Head of caudate nucleus (tissue), 42 donors: Measurements from ENCODE around the gene LGALS3.

Source experiments
- DNase-seq, 42 donors: peaks; one replicate each; pipeline versions ENCODE4 v3.0.0 to v3.0.0-alpha.2; 2020 to 2021; ENCODE audit warnings: mixed read lengths in 7 of 42
- intact Hi-C: fragments of 100-400 bp; cut with DNase I; formaldehyde crosslinking; loops from one replicate; pipeline ENCODE4 v1.15.0; 2022

Gene LGALS3

DNA sequence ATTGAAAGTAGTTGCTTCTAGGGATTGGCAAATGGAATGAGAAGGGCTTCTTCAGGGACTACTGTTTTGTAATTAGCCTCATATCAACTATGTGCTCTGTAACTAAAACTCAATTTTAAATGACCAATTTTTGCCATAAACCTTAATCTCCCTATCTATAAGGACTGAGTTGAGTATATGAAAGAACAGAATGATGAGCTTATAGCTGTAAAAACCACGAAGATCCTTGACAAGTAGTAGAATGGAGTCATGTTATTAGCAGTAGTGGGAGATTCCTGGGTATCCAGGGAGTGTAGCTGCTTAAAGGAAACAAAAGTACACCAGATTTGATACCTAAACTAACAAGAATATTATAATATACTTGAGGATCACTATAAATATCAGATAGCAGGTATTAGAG is 28.0 kb downstream of the LGALS3 start:
- no peak for DNase-seq
- intact Hi-C loops, result no loop called here

DNA sequence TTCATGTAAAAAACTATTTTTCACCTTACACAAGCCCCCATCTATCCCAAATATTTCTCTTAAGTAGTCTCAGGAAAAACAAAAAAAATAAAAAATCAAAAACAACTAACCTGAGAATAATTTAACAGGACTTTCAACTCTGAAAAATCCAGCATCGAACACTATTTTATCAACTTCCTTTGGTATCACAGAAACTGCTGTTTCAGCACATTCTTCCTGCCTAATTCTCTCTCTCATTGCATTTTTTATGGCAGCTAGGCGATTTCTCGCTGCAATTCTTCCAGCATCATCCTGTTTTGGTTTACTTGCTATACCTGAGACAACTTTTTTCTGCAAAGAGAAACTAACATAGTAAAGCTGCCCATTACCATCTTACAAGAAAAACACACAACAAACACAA is 29.4 kb downstream of the LGALS3 start:
- DNase-seq, result no peak
- intact Hi-C loops, result no loop called here

DNA sequence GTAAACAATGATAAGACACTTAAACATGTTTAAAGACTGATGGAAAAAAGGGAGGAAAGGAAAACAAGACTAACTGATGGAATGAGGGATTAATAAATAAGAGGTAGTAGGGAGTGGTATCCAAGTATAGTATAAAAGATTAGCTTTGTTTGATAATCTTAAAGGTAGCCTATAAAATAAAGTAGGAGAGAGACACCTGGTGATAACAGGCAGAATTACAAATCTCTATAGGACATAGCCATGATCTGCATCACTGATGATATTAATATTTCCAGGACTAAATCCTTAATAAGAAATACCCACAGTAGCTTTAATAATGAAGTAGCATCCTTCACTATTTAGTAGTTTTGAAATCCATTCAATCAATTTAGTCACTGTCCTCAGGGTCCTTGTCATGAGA is 31.9 kb downstream of the LGALS3 start:
- intact Hi-C loops, result loop anchor here (5.0 kb wide), 1 partner anchor 69 kb away; no protein-coding TSS in a partner anchor
- no peak for DNase-seq

DNA sequence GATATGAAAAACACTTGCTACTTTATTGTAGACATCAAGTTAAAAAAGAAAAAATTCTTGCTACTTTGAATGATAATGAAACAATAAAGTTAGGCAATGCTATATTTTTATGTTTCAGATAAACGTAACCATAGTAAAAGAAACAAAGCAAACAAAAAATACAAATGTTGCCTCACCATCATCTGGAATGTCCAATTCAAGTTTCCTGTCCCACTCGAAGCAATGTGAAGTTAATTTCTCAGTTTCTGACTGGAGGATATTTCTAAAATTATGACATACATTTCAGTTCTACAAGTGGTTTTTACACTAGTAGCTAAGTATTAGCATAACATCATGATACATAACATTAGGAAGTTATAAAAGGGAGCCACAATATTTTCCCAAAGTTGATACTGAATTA is 41.5 kb downstream of the LGALS3 start:
- intact Hi-C loops, result no loop called here
- no peak for DNase-seq

- no peak for DNase-seq
- intact Hi-C loops, result no loop called here
These were observed 51.0 kb downstream of the LGALS3 start for GRCh38 chr14:55180006-55180405.

GRCh38 chr14:55180434-55180833 is 51.4 kb downstream of the LGALS3 start:
- intact Hi-C loops, result no loop called here
- DNase-seq, result no peak

DNA sequence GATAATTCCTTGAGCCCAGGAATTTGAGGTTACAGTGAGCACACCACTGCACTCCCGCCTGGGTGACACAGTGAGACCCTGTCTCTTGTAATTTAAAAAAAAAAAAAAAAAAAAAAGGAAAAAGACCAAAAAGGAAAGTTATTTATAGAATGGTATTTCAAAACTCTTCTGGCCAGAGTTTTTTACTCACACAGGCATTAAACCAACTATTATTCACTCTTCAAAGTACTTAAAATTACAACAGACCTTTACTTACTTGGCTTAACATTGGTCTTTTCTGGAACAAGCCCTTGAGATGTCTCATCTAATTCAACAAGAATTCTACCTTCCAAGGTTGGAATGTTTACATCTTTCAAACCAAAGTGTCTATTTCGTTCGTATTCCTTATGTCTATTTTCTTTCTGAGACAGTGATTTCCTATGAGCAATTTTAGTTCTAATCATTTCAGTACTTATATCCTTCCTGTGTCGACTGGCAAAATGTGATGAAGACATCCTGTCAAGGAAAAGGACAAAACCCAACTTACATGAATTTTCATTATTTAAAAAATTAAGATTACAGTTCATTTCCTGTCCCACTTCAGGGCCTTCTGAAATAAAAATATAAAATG is 59.7 kb downstream of the LGALS3 start:
- intact Hi-C loops, result no loop called here
- DNase-seq, result no peak

DNA sequence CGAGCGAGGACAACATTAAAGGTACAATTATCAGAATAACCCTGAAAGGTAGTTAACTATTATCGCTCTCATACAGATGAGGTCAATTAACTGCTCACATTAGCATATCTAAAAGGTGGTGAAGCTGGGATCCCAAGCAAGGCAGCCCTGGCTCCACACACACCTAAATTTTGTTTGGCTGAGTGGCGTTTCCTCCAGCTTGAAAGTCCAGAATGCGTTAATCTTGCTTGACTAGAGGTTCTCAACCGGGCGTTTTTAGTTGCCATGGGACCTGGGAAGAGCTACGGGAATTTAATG is 61.8 kb downstream of the LGALS3 start:
- DNase-seq, result no peak
- intact Hi-C loops, result no loop called here

DNA sequence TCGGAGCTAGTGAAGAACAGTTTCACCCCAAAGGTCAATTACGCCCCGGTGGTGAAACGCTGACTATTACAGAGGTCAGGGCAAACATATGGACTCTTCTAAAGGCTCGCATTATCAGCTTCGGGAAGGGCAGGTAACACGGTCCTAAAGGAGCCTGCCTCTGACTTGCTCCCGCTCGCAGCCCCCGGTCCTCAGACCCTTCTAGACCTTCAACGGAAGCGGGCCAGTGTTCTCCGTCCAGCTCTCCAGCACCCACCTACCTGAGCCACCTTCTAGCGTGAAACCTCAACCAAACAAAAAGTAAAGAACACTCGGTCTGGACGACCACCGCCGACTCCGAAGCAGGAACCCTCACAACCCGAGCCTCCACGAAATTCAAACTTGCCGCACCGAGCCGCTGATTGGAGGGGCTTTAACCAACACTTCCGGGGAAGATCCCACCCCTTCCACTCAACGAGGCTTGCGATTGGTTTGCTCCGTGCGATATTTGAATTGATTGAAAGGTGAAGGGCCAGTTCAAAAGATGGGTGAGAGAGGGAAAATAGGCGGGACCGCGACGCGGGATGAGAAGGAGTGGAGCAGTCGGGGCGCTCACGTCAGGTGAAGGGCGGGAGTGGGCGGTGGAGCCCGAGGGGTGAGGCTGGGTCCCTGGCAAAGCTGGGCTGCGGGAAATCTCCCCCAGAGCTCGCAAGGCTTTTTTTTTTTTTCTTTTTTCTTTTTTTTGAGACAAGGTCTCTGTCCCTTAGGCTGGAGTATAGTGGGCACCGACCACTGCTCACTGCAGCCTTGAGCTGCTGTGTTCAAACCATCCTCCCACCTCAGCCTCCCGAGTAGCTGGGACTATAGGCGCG is 62.4 kb downstream of the LGALS3 start, which contains the start of gene DLGAP5:
DLGAP5 (minus strand) TSS at position 383 of the 851 bp plus-strand sequence. CDS start 2,406 bp downstream, outside the sequence.
- intact Hi-C loops, result no loop called here
- peak; percentile 82 to 98 (median 94) for DNase-seq

DNA sequence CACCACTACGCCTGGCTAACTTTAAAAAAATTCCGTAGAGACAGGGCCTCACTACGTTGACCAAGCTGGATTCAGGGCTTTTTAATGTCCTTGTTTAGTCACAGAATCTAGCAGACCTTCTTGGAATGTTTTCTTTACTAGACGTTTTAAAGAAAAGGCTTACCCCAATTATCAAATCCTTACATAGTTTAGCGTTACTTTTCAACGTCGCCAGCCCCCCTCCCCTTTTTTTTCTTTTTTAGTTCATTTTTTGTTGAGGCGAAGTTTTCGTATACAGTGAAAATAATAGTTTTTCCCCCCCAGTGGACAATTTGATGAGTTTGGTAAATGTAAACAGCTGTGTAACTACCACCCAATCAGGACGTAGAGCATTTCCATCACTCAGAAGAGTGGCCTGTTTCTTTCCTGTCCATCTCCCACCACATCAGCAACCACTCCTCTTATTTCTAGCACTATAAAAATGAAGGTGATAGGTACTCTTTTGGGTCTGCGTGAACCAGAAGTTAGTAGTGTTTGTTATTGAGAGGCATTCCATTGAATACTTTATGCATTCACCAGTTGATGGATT is 63.1 kb downstream of the LGALS3 start:
- intact Hi-C loops, result no loop called here
- no peak for DNase-seq

DNA sequence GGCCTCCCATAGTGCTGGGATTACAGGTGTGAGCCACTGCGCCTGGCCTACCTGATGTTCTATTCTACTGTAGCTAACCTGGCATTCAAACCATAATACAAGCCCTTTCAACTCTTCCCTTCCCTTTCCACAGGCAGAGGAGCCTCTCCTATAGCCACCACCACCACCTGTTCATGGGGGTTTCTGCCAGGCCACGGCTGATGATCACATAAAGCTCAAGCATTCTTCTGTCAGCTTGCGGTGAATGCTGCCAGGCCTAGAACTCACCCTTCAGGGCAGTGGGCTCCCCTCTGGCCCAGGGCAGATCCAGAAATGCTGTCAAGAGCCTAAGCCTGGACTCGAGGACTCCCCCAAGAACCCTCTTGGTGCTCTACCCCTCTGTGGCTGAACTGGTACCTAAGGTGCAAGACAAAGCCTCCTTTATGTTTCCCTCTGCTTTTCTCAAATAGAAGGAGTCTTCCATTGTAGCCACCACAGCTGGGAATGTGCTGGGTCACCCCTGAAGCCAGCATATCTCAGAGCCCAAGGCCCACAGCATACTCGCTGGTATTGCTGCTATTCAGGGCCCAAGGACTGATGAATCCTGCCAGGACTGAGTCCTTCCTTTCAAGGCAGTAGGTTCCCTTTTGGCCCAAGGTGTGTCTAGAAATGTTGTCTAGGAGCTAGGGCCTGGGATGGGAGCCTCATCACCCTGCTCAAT is 65.8 kb downstream of the LGALS3 start:
- intact Hi-C loops, result no loop called here
- no peak for DNase-seq
